Natural killer cell (primary cell): ENCODE data around the gene TMCC1. TPM values are rescaled to one million over a fixed set of nuclear protein-coding genes. Genes with fewer than 3 reads are reported as not detected.
"Not testable (repeated sequence)": the region's sequence is repeated elsewhere in the genome, so short reads cannot be mapped to it uniquely, and the experiment has no call there.

Experiments
- ATAC-seq, 3 donors: fragments of 150-1000 bp in 2 of 3; fragments of 200-7000 bp in 1 of 3; cut with Tn5 transposase; 1 replicate in 1 of 3; 2 replicates in 2 of 3; pipeline ENCODE4 v1.10.0; 2021; ENCODE audit warnings: mild to moderate bottlenecking in 2 of 3, moderate library complexity in 2 of 3
- DNase-seq, 2 donors: peaks; one replicate each; pipeline versions ENCODE4 v3.0.0 to v3.0.0-alpha.2; 2013 to 2021; ENCODE audit warnings: mixed read lengths in 1 of 2
- H3K27ac ChIP-seq: one replicate; pipeline ENCODE4 v1.5.1; 2013; ENCODE audit warnings: mild to moderate bottlenecking, low read length
- H3K27me3 ChIP-seq: one replicate; pipeline ENCODE4 v1.6.1; 2013; ENCODE audit warnings: low read length; ENCODE audit not compliant: control insufficient read depth, insufficient read depth
- H3K36me3 ChIP-seq: one replicate; pipeline ENCODE4 v1.6.1; 2013; ENCODE audit warnings: low read length; ENCODE audit not compliant: control insufficient read depth, insufficient read depth
- H3K4me1 ChIP-seq: one replicate; pipeline ENCODE4 v1.6.1; 2013; ENCODE audit warnings: low read length; ENCODE audit not compliant: control insufficient read depth, insufficient read depth
- H3K4me3 ChIP-seq: one replicate; pipeline ENCODE4 v1.5.1; 2013; ENCODE audit warnings: low read length
- H3K9me3 ChIP-seq: one replicate; pipeline ENCODE4 v1.6.1; 2013; ENCODE audit warnings: low read length; ENCODE audit not compliant: control insufficient read depth, insufficient read depth
- H3K27ac Mint-ChIP-seq, 2 donors: one replicate each; pipeline ENCODE4 v1.8.0; 2022; ENCODE audit warnings: mild to moderate bottlenecking in 2 of 2, mixed read lengths in 2 of 2, moderate library complexity in 1 of 2
- H3K27me3 Mint-ChIP-seq, 2 donors: one replicate each; pipeline ENCODE4 v1.8.0; 2022; ENCODE audit warnings: low read depth in 2 of 2, mixed read lengths in 2 of 2
- H3K36me3 Mint-ChIP-seq: one replicate; pipeline ENCODE4 v1.8.0; 2022; ENCODE audit warnings: mixed read lengths
- H3K4me1 Mint-ChIP-seq, 2 donors: one replicate each; pipeline ENCODE4 v1.8.0; 2022; ENCODE audit warnings: mixed read lengths in 2 of 2
- H3K4me3 Mint-ChIP-seq: one replicate; pipeline ENCODE4 v1.8.0; 2022; ENCODE audit warnings: mild to moderate bottlenecking, moderate library complexity, mixed read lengths
- H3K9me3 Mint-ChIP-seq, 2 donors: one replicate each; pipeline ENCODE4 v1.8.0; 2022; ENCODE audit warnings: mixed read lengths in 2 of 2
- WGBS: methylation state at CpG from one replicate; pipeline ENCODE4 v1.1.7; 2013; ENCODE audit warnings: missing lambda C conversion rate; ENCODE audit not compliant: insufficient coverage; 5-methylcytosine and 5-hydroxymethylcytosine counted together
- intact Hi-C: fragments of 100-400 bp; cut with micrococcal nuclease; formaldehyde crosslinking; loops from one replicate; pipeline ENCODE4 v1.14.2; 2022
- total RNA-seq, 4 donors: library from RNA; stranded (reverse); fragments of 120-200 nt in 1 of 4; gene quantifications; one replicate each; pipeline versions ENCODE4 v1.2.3 to v1.2.4, GENCODE V29; 2013 to 2022
- TF ChIP-seq, protein P1 (sequence below): fragments of 200-600 bp; IDR thresholded peaks from one replicate; pipeline ENCODE4 v1.8.0; 2022; ENCODE audit warnings: antibody characterized with exemption

The TMCC1 gene
- total RNA-seq, 3 donors from 2014 or later (not counting 1 experiment from before 2014, with no cell fraction given): 26.4 to 36.7 (median 31.7) TPM

DNA sequence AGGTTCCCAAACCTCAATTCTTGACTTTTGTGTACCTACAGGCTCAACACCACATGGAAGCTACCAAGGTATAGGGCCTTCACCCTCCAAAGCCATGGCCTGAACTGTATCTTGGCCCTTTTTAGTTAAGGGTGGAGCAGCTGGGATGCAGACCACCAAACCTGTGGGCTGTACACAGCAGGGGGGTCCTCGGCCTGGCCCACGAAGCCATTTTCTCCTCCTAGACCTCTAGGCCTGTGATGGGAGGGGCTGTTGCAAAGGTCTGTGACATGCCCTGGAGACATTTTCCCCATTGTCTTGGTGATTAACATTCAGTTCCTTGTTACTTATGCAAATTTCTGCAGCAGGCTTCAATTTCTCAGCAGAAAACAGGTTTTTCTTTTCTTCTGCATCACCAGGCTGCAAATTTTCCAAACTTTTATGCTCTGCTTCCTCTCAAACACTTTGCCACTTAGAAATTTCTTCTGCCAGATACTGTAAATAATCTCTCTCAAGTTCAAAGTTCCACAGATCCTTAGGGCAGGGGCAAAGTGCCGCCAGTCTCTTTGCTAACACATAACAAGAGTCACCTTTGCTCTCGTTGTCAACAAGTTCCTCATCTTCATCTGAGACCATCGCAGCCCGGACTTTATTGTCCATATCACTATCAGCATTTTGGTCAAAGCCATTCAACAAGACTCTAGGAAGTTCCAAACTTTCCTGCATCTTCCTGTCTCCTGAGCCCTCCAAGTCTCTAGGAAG is 196.1 kb downstream of the TMCC1 start:
- H3K36me3 ChIP-seq: no peaks in the 10 kb centered on the region
- H3K9me3 Mint-ChIP-seq: no peaks in the 10 kb centered on the region
- no peak overlapping the region for H3K27ac ChIP-seq
- TF ChIP-seq, protein P1, sequence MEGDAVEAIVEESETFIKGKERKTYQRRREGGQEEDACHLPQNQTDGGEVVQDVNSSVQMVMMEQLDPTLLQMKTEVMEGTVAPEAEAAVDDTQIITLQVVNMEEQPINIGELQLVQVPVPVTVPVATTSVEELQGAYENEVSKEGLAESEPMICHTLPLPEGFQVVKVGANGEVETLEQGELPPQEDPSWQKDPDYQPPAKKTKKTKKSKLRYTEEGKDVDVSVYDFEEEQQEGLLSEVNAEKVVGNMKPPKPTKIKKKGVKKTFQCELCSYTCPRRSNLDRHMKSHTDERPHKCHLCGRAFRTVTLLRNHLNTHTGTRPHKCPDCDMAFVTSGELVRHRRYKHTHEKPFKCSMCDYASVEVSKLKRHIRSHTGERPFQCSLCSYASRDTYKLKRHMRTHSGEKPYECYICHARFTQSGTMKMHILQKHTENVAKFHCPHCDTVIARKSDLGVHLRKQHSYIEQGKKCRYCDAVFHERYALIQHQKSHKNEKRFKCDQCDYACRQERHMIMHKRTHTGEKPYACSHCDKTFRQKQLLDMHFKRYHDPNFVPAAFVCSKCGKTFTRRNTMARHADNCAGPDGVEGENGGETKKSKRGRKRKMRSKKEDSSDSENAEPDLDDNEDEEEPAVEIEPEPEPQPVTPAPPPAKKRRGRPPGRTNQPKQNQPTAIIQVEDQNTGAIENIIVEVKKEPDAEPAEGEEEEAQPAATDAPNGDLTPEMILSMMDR: no peak
- H3K4me1 ChIP-seq: no peaks in the 10 kb centered on the region
- no peaks in the 10 kb centered on the region for H3K27me3 Mint-ChIP-seq
- ATAC-seq: no peak
- no peaks in the 10 kb centered on the region for H3K27me3 ChIP-seq
- no peak for DNase-seq
- H3K4me3 Mint-ChIP-seq: no peak overlapping the region
- H3K4me1 Mint-ChIP-seq: peaks cover 5% of the 10 kb centered on the region in 2 donors
- H3K9me3 ChIP-seq: no peaks in the 10 kb centered on the region
- intact Hi-C loops: no loop called here
- H3K27ac Mint-ChIP-seq: no peak overlapping the region
- H3K36me3 Mint-ChIP-seq: no peaks in the 10 kb centered on the region
- WGBS: 98% methylated on average over 5 of the region's 6 CpGs
- H3K4me3 ChIP-seq: no peak overlapping the region

DNA sequence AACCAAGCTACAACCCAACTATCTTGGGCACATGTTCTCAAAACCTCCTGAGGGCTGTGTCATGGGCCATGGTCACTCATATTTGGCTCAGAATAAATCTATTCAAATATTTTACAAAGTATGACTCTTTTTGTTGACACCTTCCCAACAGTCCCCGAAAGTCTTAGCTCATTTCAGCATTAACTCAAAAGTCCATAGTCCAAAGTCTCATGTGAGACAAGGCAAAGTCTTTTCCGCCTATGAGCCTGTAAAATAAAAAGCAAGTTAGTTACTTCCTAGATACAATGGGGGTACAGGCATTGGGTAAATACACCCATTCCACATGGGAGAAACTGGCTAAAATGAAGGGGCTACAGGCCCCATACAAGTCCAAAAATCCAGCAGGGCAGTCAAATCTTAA is 197.1 kb downstream of the TMCC1 start:
- H3K36me3 ChIP-seq, ATAC-seq, H3K27ac Mint-ChIP-seq, H3K4me1 ChIP-seq, H3K27me3 ChIP-seq, H3K9me3 Mint-ChIP-seq, H3K27me3 Mint-ChIP-seq, H3K9me3 ChIP-seq, DNase-seq, H3K4me1 Mint-ChIP-seq, H3K4me3 Mint-ChIP-seq, H3K4me3 ChIP-seq, intact Hi-C loops, H3K27ac ChIP-seq, H3K36me3 Mint-ChIP-seq: not testable (repeated sequence)
- 100% methylated on average over 1 of the region's 2 CpGs for WGBS

DNA sequence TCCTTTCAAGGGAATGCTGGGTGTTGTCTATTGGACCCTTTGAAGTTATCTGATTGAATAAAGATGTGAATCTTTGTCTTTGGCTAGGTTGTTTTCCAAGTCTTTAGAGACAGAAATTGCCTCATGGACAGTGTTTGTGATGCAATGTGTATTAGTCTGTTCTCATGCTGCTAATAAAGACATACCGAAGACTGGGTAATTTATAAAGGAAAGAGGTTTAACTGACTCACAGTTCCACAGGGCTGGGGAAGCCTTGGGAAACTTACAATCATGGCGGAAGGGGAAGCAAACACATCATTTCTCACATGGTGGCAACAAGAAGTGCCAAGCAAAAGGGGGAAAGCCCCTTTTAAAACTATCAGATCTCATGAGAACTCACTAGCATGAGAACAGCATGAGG is 198.3 kb downstream of the TMCC1 start:
- Mint-ChIP-seq H3K27me3 (no peaks in the 10 kb centered on the region), H3K36me3 (no peaks in the 10 kb centered on the region), H3K4me3 (no peak overlapping the region), H3K4me1 (peaks cover 7 to 15% of the 10 kb centered on the region in 2 donors), H3K27ac (no peak overlapping the region), H3K9me3 (no peaks in the 10 kb centered on the region)
- no peaks in the 10 kb centered on the region for H3K27me3 ChIP-seq
- H3K4me1 ChIP-seq: no peaks in the 10 kb centered on the region
- no peaks in the 10 kb centered on the region for H3K36me3 ChIP-seq
- DNase-seq: no peak
- H3K4me3 ChIP-seq: no peak overlapping the region
- no peak overlapping the region for H3K27ac ChIP-seq
- H3K9me3 ChIP-seq: no peaks in the 10 kb centered on the region
- no peak for ATAC-seq
- WGBS: 97% methylated on average over 2 of the region's 2 CpGs
- TF ChIP-seq, protein P1: no peak
- intact Hi-C loops: no loop called here

DNA sequence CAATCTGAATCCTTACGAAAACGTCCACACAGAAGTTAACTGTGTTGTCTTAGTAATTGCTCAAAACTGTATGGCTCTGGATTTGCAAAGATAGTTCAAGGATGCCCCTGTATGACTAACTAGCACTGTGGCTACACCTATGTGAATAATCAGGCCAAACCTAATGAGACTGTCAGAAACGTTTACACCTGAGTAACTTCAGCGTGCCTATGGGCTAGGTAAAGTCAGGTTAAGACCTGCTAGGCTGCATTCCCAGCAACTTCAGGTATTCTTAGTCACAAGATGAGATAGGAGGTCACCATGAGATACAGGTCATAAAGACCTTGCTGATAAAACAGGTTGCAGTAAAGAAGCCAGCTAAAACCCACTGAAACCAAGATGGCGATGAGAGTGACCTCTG is 199.3 kb downstream of the TMCC1 start:
- TF ChIP-seq, protein P1: no peak
- no peak overlapping the region for H3K4me3 Mint-ChIP-seq
- no peaks in the 10 kb centered on the region for H3K9me3 Mint-ChIP-seq
- no peaks in the 10 kb centered on the region for H3K9me3 ChIP-seq
- intact Hi-C loops: no loop called here
- H3K4me1 Mint-ChIP-seq: peaks cover 6 to 17% of the 10 kb centered on the region in 2 donors
- no peaks in the 10 kb centered on the region for H3K36me3 Mint-ChIP-seq
- no peaks in the 10 kb centered on the region for H3K4me1 ChIP-seq
- H3K27ac ChIP-seq: no peak overlapping the region
- no peaks in the 10 kb centered on the region for H3K27me3 ChIP-seq
- no peaks in the 10 kb centered on the region for H3K36me3 ChIP-seq
- DNase-seq (no peak), ATAC-seq (no peak)
- H3K27ac Mint-ChIP-seq: no peak overlapping the region
- no peak overlapping the region for H3K4me3 ChIP-seq
- 94% methylated on average over 5 of the region's 5 CpGs for WGBS
- no peaks in the 10 kb centered on the region for H3K27me3 Mint-ChIP-seq
